Fibroblast of skin of back (primary cell): Measurements from ENCODE around the gene SIRPB2.
"Not testable (repeated sequence)": the region's sequence is repeated elsewhere in the genome, so short reads cannot be mapped to it uniquely, and the experiment has no call there.

ENCODE experiments used
- DNase-seq: peaks from one replicate; pipeline ENCODE4 v3.0.0-alpha.2; 2013

SIRPB2 gene

DNA sequence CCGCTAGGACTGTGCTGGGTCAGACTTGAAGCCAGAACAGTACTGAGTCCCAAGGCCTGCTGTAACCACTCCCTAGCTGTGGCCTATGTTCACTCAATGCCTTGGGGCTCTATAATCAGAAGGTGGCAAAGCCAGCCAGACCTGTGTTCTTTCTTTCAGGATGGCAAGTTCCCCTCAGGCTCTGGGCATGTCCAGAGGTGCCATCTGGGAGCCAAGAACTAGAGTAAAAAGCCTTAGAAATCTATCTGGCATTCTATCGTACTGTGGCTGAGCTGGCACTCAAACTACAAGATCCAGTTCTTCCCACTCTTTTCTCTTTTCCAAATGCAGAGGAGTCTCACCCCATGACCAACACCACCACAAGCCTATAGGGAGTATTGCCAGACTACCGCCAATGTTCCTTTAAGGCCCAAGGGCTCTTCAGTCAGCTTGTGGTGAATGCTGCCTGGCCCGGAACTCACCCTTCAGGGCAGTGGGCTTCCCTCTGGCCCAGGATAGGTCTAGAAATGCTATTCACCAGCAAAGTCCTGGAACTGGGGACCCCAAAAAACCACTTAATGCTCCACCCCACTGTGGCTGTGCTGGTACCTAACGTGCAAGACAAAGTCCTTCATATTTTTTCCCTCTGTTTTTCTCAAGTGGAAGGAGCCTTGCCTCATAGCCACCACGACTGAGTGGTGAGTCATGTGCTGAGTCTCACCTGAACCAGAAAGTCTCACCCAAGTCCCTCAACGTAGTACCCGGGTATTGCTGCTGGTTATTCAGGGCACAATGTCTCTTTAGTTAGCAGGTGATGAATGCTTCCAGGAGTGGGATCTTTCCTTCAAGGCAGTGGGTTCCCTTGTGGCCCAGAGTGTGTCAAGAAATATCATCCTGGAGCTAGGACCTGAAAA lies 8.6 kb upstream of the SIRPB2 start:
- DNase-seq = no peak

GRCh38 chr20:1497371-1497770 lies 6.2 kb upstream of the SIRPB2 start:
- not testable (repeated sequence) for DNase-seq

DNA sequence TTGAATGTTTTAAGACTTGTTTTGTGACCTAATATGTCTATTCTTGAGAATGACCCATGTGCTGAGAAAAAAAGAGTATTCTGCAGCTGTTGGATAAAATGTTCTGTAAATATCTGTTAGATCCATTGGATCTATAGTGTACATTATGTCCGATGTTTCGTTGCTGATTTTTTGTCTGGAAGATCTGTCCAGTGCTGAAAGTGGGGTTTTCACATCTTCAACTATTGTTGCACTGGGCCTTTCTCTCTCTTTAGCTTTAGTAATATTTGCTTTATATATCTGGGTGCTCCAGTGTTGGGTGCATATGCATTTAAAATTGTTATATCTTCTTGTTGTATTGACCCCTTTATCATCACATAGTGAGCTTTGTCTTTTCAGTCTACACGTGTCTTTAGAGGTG lies 5.7 kb upstream of the SIRPB2 start:
- DNase-seq = no peak

DNA sequence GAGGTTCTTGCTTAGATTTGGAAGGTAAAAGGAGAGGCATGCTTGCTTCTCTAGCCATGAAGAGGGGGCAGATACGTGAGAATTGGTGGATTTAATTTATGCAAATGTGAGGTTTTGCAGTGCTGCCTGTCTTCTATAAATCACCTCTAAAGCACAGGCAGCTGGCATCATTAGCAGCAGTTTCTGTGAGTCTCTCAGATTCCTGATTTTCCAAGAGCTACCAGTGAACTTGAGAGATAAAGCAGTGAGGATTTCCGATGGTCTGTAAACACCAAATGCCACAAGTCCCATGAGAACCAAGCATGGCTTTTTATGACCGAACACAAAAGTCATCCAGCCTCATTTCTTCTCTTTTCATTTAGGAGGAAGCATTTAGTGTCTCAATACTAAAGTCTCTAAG lies 3.2 kb upstream of the SIRPB2 start:
- DNase-seq = no peak

DNA sequence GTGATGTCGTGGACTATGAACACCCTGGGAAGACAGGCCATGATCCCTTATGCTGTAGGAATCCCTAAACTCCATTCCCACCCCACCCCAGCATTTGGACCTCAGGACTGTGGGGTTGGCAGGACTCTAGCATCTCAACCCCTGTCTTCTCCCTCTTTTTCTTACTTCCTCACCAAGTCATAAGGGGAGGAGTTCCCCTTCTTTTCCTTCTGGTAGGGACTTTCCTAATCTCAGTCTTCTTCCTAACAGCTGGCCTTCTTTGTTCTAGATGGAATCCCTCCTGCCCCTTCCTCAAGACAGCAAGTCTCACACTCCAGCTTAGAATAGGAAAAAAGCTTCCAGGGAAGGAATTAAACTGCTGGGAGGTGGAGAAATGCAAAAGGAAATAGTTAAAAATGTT lies 2.3 kb upstream of the SIRPB2 start:
- no peak for DNase-seq

DNA sequence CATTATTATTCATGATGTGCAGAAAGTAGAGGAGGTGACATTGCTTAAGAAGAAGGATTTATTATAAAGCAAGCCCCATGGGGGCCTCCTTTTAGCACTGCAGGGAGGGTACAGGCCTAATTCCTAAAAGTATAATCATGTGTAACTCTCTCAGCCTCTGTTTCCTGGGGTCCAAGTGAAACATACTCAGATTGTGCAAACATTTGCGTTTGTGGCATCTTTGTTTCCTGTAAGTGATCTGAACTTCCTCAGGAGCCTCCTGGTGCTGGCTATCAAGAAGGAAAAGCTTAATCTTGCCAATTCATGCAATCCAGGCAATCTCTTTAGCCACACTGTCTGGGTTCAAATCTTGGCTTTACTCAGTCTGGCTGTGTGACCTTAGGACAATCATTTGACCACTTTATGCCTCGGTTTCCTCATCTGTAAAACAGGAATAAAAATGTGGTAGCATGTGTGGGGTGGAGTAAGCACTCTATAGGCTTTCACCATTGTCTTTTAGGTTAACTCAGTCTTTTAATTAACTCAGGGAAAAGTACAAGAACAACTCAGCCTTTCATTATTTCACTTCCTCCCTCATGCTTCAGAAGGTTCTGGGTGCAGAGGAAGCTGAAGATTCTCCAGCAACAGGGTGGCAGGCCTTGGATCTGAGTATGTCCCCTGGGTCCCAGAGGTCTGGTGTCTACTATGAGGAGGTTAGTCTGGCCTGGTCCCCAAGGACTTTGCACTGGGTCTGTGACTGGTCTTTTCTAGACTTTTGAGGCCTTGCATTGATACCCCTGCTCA lies 831 bp upstream of the SIRPB2 start:
- no peak for DNase-seq

DNA sequence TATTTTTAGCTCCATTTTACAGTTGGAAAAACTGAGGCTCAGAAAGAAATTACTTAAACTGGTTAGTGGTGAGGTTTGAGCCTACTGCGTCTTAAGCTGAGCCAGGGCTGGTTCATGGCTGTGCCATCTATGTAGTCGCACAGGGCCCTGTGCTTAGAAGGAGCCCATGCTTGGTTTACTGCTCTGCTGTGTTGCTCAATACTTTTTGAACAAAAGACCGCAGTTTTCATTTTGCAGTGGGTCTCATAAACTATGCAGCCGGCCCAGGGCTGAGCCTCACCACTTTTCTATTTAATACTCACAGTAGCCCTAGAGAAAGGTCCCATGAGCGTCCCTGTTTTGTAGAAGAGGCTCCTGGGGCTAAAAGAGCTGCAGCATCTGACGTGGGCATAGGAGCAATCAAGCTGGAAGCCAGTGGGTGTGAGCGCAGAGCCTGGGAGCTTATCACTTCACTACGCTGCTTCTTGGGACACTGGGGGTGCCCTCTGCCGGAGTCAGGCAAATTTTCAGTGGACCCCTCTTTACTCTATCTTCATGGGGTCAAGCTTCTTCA lies 501 bp downstream of the SIRPB2 start:
- no peak for DNase-seq

- DNase-seq = no peak
Measured at GRCh38 chr20:1489764-1490436, 1.3 kb downstream of the SIRPB2 start.

DNA sequence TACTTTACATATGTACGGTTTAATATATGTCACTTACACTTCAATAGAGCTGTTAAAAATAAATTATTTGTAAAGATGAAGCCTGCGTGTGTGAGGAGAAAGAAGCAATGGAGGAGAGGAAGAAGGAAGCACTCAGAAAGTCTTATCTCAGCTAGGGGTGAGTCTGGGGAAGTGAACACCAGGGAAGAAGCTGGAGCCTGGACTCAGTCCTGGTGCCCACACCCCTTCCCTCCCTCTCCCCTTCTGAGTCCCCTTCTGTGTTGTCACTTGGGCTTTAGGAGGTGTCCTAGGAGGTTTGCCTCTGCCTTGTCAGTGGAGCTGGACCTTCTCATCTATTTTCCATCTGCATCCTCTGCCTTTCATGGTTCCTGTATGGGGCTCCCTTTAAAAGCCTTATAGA lies 1.9 kb downstream of the SIRPB2 start:
- no peak for DNase-seq

DNA sequence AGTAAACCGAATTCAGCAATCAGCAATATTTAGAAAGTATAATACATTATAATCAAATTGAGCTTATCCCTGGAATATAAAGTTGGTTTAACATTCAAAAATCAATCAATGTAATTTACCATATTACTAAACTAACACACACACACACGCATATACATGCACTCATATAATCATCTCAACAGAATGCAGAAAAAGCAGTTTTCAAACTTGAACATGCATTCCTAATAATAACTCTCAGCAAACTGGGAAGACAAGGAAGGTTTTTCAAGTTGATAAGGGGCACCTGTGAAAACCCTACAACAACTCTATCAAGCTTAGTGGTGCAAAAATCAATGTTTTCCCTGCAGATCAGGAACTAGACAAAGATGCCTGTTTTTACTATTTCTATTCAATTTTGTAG lies 4.7 kb downstream of the SIRPB2 start:
- no peak for DNase-seq

DNA sequence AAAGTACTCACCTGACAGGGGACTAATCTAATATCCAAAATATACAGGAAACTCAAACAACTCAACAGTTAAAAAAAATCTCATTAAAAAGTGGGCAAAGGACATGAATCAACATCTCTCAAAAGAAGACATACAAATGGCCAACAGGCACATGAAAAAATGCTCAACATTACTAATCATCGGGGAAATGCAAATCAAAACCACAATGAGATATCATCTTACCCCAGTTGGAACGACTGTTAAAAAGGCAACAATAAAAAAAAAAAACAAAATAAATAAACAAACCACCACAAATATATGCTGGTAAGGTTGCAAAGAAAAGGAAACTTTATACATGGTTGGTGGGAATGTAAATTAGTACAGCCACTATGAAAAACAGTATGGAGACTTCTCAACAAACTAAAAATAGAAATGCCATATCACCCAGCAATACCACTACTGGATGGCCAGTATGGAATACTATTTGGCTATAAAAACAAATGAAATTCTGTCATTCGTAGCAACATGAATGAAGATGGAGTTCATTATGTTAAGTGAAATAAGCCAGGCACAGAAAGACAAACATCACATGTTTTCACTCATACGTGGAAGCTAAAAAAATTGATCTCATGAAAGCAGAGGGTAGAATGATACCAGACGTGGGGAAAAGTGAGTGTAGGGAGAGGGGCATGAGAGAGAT lies 6.6 kb downstream of the SIRPB2 start:
- peak; percentile 23 for DNase-seq

DNA sequence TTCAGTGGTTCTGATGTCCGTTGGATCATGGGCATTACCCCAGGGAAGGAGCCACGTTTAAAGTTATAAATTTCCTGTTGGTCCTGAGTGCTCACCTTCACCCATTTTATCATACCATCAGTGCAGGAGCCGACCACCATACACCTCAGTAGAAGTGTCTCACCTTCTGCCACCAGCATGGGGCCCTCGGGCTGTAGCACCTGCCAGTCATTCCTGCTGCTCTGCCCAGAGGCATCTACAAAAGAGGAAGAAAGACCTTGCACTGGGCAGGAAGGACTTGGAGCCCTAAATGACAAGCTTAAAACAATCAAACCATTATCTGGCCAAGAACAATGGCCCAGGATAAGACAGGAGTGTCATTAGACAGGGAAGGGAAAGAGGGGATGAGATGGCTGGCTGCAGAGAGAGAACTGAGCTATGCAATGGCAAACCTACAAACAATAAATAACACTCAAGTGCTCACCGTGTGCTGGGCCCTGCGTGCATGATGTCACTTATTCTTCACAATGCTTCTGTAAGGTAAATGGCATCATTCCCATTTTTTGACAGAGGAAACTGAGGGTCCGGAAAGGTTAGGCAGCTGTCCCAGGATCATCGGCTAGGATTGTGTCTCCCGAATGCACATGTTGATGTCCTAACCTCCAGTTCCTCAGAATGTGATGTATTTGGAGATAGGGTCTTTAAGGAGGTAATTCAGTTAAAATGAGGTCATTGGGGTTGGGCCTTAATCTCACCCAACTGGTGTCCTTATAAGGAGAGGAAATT lies 11.2 kb downstream of the SIRPB2 start:
- no peak for DNase-seq

GRCh38 chr20:1478566-1478965 lies 12.7 kb downstream of the SIRPB2 start:
- DNase-seq = peak; percentile 65

DNA sequence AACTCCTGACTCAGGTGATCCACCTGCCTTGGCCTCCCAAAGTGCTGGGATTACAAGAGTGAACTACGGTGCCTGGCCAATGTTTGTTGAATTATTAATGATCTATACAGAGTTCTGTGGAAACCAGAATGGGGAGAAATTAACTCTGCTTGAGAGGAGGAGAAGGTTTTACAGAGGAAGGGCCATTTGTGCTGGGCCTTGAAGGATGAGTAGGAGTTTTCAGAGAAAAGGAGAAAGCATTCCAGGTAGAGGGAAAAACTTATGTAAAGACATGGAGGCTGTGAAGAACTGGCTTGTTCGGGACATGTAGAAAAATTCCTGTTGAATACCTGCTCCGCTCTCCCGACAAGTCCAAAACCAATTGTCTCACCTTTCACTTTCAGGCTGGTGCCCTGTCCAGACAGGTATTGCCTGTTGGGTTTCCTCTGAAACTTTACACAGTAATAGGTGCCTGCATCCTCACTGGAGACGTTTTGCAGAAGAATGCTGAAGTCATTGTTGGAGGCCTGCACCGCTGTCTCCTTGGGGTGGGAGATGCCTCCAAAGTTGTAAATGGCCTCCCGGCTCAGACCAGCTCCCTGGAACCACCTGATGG lies 13.2 kb downstream of the SIRPB2 start:
- no peak for DNase-seq

GRCh38 chr20:1474817-1475603 lies 16.2 kb downstream of the SIRPB2 start:
- no peak for DNase-seq

GRCh38 chr20:1474325-1474724 lies 16.9 kb downstream of the SIRPB2 start:
- no peak for DNase-seq

GRCh38 chr20:1473246-1474220 lies 17.7 kb downstream of the SIRPB2 start:
- DNase-seq = no peak

- DNase-seq = no peak
Measured at GRCh38 chr20:1472556-1473245, 18.5 kb downstream of the SIRPB2 start.
